NCI-H2196 (cell line): Measurements from ENCODE around the gene PLD3.
A peak's percentile ranks its signal among the peaks of the same experiment; 100 is the strongest.
"Not testable (repeated sequence)": the region's sequence is repeated elsewhere in the genome, so short reads cannot be mapped to it uniquely, and the experiment has no call there.

Source experiments
- DNase-seq: peaks from one replicate; lab custom pipeline; 2025; ENCODE audit not compliant: unreplicated experiment; lab: John Stamatoyannopoulos, UW

The PLD3 gene

DNA sequence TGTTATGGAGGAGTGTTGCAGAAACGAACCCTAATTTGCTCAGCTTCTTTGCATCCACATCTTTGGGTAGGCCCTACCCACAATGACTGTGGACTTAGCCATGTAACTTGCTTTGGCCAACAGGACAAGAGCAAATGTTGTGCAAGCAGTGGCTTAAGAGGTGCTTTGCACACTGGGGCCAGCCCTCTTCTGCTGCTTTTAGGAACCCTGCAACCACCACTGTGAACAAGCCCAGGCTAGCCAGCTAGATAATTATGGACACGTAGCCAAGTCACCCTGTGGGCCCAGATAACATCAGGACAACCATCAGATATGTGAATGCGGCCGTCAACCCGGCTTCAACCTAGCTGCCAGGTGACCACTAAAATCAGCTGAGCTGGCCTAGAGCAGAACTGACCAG, 17.4 kb upstream of the PLD3 start:
- peak; percentile 5 for DNase-seq

DNA sequence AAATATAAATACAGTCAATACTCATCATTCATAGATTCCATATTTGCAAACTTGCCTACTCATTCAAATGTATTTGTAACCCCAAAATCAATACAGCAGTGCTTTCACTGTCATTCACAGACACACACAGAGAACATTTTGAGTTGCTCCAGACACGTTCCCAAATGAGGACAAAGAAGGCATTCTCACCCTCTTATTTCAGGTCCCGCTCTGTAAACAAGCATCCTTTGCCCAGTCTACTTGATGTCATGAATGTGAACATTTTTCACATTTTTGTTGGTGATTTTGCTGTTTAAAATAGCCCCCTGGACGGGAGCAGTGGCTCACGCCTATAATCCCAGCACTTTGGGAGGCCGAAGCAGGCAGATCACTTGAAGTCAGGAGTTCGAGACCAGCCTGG, 15.8 kb upstream of the PLD3 start:
- DNase-seq: no peak

DNA sequence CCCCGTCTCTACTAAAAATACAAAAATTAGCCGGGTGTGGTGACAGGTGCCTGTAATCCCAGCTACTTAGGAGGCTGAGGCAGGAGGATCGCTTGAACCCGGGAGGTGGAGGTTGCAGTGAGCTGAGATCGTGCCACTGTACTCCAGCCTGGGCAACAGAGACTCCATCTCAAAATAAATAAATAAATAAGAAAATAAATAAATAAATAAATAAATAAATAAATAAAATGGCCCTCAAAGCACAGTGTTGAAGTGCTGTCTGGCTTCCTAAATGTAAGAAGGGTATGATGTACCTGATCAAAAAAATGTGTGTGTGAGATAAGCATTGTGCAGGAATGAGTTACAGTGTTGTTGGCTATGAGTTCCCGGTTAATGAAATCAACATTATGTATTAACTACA, 15.4 kb upstream of the PLD3 start:
- not testable (repeated sequence) for DNase-seq

DNA sequence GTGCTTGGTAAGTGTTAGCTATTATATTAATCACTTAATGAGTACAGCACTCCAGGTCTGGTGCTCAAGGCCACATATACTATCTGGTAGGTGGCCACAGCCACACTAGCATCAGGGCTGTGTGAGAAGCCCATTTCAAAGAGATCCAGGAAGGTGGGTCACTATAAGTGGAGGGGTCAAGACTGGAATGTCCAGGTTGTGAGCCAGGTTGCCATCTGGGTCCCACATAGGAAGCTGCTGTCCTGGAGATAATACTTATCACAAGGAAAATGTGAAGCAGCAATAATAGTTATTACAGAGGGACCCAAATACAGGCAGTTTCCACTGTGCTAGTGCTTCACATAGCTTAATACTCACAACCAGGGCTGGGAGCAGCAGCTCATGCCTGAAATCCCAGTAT, 13.4 kb upstream of the PLD3 start:
- DNase-seq: no peak

DNA sequence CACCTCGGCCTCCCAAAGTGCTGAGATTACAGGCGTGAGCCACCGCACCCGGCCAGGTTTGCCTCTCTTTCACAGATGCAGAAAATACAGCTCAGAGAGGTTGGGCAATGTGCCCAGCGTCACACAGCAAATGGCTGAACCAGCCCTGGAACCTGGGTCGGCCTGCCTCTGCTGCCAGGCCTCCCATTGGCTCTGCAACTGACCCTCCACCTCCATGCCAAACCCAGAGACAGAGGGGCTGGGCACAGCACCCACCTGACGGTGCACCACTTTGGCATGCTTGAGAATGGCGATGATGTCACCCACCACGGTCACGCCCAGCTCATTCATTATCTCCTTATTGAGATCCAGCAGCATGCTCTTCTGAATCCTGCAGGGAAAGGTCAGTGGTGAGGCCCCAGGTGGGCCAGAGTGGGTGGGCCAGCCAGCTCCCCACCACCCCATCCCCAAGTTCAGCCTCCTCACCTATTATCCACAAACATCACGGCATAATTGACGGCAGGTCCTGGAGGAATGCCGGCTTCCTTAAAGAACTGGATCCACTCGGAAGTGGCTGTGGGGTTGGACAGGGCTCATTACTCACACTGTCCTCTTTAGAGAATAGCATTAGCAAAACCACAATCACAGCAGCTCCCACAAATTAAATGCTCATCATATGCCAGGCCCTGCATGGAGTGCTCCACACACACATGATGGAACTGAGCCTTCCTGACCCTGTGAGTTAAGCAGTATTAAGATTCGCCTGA, 12.5 kb upstream of the PLD3 start:
- no peak for DNase-seq

DNA sequence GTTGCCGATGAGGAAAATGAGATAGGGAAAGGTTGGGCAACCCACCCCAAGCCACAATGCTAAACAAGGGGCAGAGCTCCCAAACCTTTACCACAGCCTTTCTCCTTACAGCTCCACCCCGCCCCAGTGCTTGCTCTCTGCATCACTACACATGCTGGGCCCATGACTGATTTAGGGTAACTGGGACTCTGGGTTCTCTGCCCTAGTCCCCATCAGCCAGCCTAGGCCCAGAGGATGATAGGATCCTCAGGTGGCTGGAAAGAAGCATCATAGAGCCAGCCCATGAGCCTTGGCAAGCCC, 11.9 kb upstream of the PLD3 start:
- no peak for DNase-seq

DNA sequence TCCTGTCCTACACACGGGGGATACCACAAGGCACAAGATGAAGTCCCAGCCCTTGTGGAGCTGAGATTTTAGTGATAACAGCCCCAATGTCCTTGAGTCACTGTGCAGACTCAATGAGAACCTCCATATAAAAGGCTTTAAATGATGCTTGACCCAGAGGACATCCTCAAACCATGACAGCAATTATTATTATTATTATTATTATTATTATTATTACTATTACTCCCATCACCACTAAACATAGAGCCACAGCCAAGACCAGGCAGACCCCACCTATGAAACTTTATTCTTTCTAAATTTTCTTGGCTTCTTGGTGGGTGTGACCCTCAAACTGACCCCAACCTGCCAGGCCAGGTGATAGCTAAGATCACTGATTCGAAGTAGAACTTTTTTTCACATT, 11.4 kb upstream of the PLD3 start:
- no peak for DNase-seq

DNA sequence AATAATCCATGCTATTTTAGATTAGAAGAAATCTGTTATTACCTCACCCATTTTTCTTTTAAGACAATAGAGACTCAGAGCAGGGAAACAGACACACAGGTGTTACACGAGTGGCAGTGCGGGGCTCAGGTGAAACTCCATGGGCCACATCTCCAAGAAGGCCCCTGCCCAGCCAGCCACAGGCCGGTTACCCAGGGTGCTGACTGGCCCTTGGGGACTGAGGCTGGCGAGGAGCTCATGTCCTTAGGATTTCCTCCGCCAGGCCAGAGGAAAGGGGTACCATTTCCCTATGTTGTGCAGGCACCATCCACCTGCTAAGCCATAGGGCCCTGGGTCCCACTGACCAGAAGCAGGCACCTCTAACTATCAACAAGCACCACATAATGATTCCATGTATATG, 10.9 kb upstream of the PLD3 start:
- no peak for DNase-seq

DNA sequence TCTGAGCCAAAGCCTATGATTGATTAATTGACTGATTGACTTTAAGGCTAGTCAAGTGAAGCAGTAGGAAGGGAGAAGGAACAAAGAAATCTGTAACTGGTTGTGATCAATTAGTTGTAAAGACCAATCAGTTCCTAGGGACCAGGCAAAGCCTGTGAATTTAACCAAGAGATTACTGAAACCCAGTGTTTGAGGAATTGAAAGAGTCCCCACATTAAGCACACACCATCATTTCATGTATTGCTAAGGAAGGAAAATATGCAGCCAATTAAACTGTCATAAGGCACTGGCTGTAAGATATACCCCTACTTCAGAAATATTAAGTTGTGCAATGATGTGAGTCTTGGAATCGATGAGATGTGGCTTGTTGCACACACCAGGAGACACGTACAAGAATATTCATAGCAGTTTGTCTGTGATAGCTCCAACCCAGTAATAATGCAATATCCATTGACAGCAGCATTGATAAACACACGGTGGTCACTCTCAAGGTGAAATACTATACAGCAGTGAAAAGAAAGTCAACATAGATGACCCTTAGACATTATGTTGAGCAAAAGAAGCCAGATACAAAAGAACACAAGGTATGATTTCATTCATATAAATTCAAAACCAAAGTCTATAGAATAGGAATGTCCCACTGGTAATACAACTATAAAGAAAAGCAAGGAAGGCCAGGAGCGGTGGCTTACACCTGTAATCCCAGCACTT, 9.3 kb upstream of the PLD3 start:
- DNase-seq: no peak

DNA sequence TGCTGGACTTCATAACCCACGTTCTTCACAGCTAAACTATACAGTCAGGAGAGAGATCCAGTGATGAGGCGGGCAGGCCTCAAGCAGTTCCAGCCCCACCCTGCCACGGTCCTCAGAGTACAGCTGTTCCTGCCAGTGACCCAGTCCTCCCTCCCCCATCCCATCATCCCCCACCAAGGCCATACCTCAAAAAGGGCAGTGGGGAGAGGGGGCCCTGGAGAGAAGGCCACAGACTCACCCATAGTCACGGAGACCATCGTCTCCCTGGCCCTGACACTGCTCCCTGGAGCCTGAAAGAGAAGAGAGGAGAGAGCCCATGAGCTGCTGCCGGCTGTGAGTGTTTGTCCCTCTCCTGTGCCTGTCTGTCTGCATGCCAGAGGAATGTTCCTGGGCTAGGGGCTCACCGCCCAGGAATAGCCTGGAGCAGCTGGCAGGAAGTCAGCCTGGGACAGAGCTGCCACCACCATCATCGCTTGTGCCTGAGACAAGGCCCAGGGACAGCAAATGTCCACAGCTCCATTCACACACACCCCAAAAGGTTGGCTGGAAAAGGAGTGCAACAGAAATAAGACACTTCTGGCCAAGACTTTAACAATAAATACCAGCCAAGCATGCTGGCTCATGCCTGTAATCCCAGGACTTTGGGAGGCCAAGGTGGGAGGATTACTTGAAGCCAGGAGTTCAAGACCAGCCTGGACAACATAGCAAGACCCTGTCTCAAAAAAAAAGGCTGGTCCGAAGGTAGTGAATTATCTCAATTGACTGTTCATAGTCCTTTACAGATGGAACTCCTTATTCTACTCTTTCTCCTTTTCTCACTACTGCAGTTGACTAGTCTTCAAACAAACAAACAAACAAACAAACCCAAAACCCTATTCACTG, 6.7 kb upstream of the PLD3 start:
- no peak for DNase-seq

DNA sequence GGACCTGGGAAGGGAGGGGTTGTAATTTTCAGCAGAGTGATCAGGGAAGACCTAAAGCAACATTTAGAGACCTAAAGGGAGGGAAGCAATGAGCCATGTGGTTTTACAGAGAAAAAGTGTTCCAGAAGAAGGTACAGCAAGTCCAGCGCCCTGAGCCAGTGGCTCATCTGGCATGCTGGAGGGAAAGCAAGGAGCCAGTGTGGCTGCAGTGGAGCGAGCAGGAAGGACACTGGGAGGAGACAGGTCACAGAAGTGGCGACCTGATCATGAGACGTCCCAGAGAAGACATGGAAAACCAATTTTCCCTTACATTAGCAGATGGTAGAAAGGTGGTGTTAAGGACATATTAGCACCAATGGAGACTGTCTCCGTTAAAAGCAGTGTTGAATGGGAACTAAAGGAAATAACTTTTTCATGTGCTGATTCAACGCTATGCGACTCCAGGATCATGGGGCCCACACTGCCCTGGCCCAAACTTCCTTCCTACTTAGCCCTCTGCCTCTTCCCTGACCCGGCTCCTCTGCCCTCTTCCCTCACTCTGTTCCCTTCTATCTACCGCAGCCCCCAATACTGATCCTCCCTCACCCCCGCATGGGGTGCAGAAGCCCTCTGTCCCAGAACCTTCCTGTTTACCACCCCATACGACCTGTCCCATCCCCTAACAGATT, 5.7 kb upstream of the PLD3 start:
- no peak for DNase-seq

DNA sequence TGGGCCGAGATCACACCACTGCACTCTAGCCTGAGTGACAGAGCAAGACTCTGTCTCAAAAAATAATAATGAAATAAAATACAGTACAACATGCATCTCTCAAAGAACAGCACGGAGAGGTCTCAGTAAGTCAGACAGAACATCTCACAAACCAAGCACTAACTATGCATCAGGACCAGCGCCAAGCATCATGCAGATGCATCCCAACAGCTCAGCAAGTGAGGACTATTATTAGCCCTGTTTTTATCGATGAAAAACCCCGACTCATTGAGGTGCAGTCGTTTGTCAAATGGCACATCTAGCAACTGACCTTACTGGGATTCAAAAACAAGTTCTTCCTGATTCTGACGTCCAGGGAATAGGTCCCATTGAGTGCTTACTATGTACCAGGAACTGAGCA, 4.1 kb upstream of the PLD3 start:
- no peak for DNase-seq

DNA sequence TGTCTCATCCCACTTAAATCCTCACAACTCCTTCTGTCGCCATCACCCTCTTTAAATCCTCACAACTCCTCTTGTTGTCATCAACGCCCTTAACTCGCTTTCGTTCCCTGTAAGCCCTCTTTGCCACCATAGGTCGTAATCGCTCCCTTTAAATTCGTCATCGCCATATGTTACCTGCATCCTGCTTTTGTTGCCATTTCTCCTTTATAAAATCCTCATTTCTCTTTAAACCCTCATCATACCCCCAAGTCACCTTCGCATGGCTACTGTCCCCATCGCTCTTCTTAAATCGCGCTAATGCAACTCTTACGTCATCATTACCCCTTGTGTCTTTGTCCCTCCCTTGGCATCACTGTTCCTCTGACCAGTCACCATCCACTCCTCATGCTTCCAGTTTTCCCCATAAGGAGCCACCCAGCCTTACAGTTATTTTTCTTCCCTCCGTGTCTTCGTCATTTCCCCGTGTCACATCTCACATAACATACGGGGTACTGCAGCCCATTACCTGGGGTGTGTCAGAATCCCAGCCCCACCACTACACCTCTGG, 539 bp downstream of the PLD3 start:
- DNase-seq: peak; percentile 20

DNA sequence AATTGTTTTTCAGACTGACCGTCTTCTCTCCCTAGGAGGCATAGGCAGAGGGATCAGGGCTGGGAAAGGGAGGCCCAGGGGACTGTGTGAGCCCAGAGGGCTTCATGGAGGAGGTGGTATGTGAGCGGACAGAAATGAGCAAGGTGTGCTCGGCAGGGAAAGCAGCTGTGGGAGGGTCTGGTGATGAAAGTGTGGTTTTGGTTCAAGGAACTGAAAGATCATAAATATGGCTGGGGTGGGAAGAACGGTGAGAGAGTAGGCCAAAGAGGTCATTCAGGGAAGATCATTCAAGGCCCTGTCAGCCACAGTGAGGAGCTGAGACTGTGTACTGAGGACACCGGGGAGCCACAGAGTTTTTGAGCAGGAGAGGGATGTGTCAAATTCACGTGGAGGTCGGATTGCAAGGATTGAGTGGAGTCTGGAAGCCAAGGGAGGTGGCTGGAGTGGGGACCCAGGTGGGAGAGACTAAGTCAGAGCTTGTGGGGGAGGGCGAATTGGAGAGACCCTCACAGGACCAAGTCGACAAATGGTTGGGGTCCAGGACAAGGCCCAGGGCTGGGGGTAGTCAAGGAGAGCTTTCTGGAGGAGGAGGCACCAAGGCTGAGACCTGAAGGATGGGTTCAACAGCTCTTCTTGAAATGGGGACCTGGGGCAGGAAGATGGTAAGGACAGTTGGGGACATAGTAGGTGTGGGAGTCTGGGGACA, 7.6 kb downstream of the PLD3 start:
- DNase-seq: no peak

DNA sequence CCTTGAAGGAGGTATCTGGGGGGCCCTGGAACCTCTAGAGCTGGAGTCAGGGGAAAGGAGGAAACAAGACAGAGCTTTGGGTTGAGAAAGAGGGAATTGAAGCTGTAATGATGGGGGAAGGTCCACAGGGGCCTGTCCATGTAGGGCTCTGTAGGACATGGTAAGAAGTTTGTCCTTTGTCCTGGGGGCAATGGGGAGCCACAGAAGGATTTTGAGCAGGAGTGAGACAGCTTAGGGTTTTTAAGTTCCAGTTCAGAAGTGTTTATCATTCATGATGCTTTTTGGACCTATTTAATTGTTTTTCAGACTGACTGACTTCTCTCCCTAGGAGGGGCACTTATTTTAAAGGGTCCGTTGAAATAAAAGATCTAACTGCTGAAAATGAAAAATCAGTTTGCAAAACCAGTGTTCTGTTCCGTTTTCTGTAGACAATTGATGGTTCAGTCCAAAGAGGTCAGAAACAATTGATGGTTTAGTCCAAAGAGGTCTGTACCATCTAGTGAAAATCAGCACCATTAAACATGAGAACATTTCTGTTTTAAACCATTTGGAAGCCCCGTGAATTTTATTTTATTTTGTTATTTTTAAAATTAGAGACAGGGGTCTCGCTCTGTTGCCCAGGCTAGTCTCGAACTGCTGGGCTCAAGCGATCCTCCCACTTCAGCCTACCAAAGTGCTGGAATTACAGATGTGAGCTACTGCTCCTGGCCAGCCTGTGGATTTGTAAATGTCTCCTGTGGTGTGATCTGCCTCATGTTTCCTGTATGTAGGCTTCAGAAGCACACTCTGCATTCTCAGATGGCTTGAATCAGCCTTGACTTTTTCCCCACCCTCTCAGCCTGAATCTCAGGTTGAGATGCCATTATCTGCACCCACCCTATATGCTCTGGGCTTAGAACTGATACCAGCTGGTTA, 8.4 kb downstream of the PLD3 start:
- no peak for DNase-seq

DNA sequence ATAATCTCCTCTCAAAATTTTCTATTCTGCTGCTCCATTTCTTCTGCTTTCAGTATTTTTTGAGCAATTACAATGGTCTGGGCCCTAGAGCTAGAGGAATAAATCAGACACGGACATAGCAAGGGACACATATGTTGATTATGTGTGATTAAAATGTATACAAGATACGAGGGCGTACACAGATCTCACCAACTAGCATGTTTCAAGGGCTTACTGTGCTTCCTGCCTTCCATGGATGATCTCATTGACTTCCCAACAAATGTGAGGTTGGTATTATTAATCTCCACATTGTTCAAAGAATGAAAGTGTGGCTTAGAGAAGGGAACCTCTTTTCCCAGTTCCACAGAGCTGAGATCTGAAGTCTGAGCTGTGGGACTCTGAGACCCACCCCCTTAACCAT, 9.1 kb downstream of the PLD3 start:
- DNase-seq: no peak

DNA sequence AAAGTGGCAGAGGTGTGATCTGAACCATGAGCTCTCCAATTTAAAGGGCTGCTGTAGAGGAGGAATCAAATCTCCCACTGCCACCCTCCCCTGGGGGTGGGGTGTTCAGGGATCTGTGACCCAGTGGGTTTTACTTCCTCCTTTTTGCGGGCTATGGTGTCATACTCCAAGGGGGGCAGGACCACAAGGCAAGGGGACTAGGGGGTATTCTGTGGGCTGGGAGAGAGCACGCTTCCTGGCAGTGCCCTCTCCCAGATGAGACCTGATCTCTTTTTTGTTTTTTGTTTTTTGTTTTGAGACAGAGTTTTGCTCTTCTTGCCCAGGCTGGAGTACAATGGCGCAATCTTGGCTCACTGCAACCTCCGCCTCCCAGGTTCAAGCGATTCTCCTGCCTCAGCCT, 10.3 kb downstream of the PLD3 start:
- no peak for DNase-seq

DNA sequence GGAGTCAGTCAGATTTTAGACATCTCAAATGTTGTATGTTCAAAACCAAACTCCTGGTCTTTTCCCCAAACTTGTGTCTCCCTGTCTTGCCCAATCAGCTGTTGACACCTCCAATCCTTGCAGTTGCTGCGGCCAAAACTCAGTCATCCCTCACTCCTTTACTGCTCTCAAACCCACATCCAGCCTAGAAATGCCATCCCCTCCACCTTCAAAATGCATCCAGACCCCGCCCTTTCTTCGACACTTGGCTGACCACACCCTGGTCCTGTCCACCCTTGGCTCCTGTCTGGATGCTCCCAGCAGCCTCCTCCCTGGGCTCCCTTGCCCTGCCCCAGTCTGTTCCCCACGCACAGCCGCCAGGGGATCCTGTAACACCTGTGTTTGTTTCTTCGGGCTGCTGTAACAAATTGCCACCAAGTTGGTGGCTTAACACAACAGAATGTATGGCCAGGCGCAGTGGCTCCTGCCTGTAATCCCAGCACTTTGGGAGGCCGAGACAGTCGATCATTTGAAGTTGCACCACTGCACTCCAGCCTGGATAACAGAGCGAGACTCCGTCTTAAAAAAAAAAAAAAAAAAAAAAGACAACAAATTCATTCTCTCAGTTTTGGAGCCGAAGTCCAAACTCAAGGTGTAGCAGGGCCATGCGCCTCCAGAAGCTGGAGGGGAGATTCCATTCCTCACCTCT, 11.7 kb downstream of the PLD3 start:
- DNase-seq: no peak

DNA sequence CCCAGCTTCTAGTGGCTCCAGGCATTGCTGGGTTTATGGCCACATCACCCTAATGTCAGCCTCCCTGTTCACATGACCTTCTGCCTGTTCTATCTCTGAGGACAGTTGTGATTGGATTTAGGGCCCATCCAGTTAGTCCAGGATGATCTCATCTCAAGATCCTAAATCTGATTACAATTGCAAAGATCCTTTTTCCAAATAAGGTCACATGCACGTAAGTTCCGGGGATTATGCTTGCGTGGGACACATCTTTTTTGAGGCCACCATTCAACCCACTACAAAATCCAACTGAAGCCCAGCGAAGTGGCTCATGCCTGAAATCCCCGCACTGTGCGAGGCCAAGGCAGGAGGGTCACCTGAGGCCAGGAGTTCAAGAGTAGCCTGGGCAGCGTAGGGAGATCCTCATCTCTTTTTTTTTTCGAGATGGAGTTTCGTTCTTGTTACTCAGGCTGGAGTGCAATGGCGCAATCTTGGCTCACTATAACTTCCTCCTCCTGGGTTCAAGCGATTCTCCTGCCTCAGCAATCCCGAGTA, 12.3 kb downstream of the PLD3 start:
- no peak for DNase-seq
